ENCODE data around the gene CELF2.

DNA sequence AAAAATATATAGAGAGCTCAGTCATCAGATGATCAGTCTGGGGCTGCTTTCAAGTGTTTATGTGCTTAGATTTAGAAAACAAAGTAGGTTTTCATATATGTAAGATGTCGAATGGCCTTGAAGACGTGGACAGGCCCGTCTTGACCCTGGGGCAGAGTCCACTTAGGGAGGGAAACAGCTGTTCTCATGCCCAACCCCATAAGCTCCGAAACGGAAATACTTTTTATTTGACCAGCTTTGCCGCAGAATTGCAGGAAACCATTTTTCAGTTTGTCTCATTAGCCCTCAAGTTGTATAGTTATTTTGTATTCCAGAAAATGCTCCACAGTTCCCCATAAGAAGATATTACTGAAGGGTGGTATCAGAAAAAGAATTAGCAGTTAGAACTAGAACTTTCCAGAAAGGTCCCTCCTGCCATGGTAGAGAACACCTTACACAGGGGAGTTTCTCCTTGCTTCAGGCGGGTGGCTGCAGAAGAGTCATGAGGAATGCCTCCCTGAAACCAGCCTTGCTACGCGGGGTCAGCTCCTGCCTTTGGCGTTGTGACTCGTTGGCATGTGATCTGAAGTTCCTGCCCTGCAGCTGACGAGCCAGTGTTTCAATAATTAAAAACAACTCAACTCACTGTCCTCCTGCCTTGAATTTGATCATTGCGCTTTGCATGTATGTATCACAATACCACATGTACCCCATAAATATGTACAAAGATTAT lies 192.7 kb downstream of the CELF2 start:
- TF ChIP-seq, protein P1, sequence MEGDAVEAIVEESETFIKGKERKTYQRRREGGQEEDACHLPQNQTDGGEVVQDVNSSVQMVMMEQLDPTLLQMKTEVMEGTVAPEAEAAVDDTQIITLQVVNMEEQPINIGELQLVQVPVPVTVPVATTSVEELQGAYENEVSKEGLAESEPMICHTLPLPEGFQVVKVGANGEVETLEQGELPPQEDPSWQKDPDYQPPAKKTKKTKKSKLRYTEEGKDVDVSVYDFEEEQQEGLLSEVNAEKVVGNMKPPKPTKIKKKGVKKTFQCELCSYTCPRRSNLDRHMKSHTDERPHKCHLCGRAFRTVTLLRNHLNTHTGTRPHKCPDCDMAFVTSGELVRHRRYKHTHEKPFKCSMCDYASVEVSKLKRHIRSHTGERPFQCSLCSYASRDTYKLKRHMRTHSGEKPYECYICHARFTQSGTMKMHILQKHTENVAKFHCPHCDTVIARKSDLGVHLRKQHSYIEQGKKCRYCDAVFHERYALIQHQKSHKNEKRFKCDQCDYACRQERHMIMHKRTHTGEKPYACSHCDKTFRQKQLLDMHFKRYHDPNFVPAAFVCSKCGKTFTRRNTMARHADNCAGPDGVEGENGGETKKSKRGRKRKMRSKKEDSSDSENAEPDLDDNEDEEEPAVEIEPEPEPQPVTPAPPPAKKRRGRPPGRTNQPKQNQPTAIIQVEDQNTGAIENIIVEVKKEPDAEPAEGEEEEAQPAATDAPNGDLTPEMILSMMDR (IDR thresholded peaks at IDR 0.05) = no peak
- TF ChIP-seq EZH2 (IDR thresholded peaks at IDR 0.05) = no peak
